Activated CD8-positive, alpha-beta memory T cell treated with anti-CD3 and anti-CD28 coated beads, Interleukin-2, amount 50 U/mL, for 1 hour (primary cell): ENCODE data around the gene DIPK1A.

Experiments
- DNase-seq: peaks from one replicate; pipeline ENCODE4 v3.0.0-alpha.2; 2020; ENCODE audit errors: extremely low read depth

The DIPK1A gene

GRCh38 chr1:92877792-92878191 is 83.5 kb downstream of the DIPK1A start:
- no peak for DNase-seq

DNA sequence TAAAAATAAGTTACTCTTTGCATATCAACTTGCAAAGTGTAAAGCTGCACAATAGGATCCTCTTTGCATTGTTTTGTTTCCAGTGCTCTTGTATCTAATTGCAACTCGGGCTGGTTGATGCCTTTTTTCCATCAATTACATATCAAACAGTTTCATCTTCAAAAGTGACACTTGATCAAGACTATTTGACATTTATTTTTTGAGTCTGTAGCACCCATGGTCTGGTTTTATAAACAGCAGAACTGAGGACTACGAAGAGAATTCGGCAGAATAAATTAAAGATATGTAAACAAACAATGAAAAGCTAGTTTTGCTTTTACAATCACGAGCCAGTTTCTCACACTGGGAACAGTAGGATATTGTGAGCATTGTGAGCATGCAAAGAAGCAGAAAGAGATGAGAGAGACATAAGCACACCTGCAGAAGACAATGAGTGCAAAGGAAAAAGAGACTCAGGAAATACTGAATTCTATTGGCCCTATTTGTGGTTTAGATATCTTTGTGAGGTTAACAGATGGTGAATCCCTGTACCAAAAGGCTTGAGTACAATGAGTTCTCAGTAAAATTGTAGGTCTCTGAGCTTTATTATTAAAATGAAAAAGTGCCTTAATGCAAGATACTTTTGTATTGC is 84.1 kb downstream of the DIPK1A start:
- DNase-seq = no peak

DNA sequence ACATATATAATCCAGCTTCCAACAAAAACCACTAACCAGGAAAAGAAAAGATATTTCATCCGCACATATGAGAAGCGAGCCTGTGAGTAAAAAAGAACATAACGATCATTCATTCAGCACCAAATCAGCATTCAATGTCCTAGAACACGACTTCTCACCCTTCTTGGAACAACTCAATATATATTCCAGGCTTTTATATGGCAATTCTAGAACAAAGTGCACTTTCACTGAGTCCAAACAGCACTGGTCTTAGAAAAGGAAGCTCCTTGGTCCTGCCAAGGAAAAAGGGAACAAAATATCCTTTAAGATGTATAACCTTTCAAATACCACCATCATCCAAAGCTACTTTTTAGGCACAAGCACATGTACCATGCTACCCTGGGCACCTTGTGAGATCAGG is 84.9 kb downstream of the DIPK1A start:
- DNase-seq = no peak

DNA sequence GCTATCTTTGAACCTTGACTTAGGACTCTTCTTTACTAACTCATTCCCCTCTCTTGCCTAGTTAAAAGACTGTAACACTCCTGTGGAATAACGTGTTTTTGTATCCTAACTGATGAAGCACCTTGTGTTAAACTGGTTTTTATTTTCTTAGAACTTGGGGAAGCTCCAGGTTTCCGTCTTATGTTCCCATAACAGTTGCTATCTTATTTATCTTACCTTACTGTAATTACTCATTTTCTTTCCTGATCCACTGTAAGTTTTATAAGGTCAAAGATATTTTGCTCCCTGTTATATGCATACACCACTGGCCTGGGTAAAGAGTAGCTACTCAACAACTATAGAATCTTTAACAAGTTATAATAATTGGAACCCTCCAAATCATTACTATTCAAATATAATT is 86.3 kb downstream of the DIPK1A start:
- DNase-seq = no peak

DNA sequence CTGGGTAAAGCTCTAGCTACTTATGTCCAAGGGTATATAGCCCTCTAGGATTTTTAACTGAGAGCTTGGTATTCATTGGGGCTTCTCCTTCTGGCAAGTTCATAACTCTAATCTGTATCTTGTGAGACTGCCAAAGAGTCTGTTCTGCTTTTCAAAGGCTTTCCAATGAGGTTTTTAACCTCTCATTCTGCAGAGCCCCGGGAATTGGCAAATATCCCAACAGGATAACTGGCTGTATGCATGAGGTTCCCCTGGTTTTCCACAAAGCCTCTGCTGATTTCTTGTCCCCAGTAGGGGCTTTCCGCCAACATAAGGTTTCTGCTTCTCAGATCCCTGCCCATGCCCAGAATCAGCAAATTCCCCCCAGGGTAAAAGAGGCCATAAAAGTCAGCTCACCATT is 88.5 kb downstream of the DIPK1A start:
- no peak for DNase-seq

DNA sequence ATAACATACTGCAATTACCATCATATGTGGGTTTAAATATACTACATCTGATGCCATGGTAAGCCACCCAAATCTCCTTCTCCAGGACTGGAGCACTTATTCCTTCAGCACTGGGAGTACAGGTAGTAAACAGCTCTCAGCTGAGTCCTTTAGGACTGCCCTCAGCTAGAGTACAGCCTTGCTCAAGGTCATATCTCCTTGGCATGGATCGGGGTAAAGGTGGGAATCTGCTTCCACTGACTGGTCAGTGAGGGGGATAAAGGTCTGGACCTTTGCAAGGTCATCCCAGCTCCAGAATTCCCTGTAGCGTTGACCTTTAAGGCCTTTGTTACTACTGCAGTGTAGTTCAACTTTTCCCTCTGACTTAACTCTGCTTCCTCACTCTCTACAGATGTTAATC is 90.7 kb downstream of the DIPK1A start:
- DNase-seq = no peak

GRCh38 chr1:92864131-92864530 is 97.1 kb downstream of the DIPK1A start:
- DNase-seq = no peak

- no peak for DNase-seq
These were observed 98.7 kb downstream of the DIPK1A start for GRCh38 chr1:92862605-92863004.

- DNase-seq = no peak
These were observed 101.7 kb downstream of the DIPK1A start for GRCh38 chr1:92859400-92860039.

DNA sequence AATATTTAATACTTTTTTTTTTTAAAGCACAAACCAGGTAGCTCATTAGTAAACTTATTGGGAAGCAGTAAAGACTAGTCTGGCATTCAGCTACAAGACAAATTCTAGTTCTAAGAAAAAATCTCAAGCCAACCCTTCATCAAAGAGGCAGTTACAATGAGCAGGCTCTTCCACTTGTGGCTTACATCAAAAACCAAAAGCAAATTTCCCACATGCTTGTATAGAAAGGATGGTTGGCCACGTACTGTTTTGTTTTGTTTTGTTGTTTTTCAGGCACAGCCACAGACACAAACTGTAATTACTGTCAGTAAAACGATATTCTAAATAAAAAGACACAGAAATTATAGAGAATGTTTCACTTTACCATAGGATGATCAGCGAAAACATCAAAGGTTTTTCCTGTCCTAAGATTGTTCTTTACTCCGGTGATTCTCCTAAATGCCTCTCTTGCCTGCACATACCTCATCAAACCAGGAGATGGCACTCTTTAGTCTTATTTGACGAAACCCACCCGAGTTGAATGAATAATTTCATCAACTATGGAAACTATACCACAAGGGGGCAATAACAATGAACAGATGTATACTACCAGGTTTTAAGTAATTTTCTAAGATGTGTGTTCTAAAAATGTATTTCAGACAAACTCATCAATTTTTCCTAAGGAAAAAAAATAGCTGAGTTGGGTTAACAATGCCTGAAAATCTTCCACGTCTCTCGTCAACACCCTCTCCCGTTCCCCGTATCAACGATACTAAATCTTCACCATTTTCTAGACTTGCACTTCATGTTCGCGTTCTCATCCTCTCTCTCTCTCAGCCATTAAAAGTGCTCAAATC is 102.5 kb downstream of the DIPK1A start:
- DNase-seq = no peak

DNA sequence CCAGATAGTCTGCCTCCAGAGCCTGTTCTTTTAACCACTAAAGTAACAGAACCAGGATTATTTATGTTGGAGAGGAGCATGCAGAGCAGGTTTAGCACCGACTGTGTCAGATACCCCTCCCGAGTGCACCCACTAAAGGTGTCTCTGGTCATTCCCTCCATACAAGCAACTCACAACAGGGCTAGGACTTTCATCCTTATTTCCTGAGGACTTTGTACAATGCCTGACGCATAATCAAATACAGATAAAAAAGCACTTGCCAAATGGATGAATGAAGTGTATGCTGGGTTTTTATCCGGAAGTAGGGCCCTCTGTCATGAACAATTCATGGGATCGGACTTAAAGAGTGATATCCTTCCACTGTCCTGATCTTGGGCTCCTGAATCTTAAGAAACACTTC is 103.4 kb downstream of the DIPK1A start:
- no peak for DNase-seq

DNA sequence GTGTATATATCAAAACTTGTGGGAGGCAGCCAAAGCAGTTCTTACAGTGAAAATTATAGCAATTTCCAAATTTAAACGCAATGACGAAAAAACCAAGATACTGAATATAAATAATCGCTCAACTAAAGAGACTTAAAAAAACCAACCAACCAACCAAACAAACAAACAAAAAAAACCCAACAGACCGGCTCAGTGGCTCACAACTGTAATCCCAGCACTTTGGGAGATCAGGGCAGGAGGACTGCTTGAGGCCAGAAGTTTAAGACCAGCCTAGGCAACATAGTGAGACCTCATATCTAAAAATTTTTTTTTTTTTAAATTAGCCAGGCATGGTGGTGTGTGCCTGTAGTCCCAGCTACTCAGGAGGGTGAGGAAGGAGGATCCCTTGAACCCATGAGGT is 106.0 kb downstream of the DIPK1A start:
- no peak for DNase-seq

- DNase-seq = no peak
These were observed 107.0 kb downstream of the DIPK1A start for GRCh38 chr1:92854101-92854785.

DNA sequence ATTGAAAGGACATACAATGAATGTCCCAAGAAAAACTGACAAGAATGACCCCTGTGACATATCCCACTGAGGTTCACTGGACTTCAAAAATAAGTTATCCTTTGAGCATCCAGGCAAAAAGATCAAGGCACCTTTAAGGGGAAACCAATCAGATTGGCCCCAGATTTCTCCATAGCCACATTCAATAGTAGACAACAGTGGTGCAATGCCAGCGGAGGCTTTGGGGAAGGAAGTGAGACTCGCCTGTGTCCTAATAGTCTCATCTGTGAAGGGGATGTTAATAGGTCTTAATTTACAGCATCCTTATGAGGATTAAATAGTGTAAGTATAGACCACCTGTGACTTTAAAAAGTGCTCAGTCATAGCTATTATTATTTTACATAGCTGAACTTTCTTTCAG is 108.0 kb downstream of the DIPK1A start:
- DNase-seq = no peak

DNA sequence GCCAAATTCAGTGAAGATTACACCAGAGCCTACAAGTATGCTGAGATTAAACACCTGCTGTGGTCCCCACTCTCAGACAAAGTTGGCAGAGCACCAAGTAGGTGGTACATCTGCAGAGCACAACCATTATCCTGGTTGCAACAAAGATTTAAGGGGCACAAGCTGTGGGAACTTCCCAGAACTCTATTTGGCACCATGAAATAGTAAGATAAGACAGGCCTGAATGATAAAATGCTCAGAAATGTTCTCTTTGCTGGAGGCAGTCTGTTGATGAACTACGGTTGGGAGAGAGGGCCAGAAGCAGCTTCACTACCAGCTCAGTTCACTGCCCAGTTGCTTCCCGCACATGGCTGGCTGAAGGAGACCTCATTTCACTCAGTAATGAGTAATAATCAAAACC is 109.5 kb downstream of the DIPK1A start:
- no peak for DNase-seq

GRCh38 chr1:92850019-92850418 is 111.2 kb downstream of the DIPK1A start:
- no peak for DNase-seq

DNA sequence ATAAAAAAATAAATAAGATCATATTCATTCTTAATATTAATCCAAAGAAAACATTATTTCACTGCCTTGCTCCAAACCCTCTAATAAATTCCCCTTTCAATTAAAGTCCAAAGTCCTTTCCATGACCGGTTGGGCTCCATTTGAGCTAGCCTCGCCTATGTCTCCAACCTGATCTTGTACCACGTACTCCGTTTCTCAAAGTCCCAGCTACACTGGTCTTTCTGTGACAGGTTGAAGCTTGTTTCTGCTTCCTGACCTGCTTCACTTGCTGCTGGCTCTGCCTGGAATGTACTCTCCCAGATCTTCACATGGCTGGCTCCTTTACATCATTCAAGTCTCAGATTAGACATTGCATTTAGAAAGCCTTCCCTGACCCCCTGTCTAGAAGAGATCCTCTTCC is 113.1 kb downstream of the DIPK1A start:
- DNase-seq = no peak

- DNase-seq = no peak
These were observed 115.4 kb downstream of the DIPK1A start for GRCh38 chr1:92845908-92846307.

DNA sequence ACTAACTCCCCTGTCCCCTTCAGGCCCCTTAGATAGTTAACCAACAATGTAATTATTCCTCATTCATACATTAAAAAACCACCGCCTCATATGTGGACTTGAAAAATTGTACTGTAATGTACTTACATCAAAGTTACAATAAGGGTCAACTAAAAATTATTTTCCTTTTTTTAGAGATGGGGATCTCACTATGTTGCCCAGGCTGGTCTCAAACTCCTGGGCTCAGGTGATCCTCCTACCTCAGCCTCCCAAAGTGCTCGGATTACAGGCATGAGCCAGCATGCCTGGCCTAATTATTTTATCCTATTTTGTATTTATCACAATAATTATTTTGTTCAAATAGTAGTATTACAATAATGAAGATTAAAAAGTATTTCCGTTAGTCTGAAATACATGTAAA is 116.8 kb downstream of the DIPK1A start:
- DNase-seq = no peak

GRCh38 chr1:92843429-92844352 is 117.6 kb downstream of the DIPK1A start:
- DNase-seq = no peak

- no peak for DNase-seq
These were observed 118.2 kb downstream of the DIPK1A start for GRCh38 chr1:92843046-92843423.
